Large intestine (tissue), 12 donors: ENCODE results near the gene MXD1. TPM values are rescaled to one million over a fixed set of nuclear protein-coding genes. Genes with fewer than 3 reads are reported as not detected.
A peak's percentile ranks its signal among the peaks of the same experiment; 100 is the strongest.
"Not testable (repeated sequence)": the region's sequence is repeated elsewhere in the genome, so short reads cannot be mapped to it uniquely, and the experiment has no call there.

ENCODE experiments used
- DNase-seq, 2 donors: peaks; one replicate each; pipeline versions ENCODE4 v3.0.0 to v3.0.0-alpha.2; 2013
- H3K27ac ChIP-seq: one replicate; pipeline ENCODE4 v1.5.1; 2013; ENCODE audit warnings: low read length
- H3K27me3 ChIP-seq: 2 replicates; pipeline ENCODE4 v1.6.1; 2013; ENCODE audit warnings: low read length; ENCODE audit not compliant: control insufficient read depth, insufficient read depth
- H3K36me3 ChIP-seq: 2 replicates; pipeline ENCODE4 v1.6.1; 2013; ENCODE audit warnings: low read length; ENCODE audit not compliant: control insufficient read depth, insufficient read depth
- H3K4me1 ChIP-seq: one replicate; pipeline ENCODE4 v1.6.1; 2013; ENCODE audit warnings: low read length; ENCODE audit not compliant: control insufficient read depth, insufficient read depth
- H3K4me3 ChIP-seq: one replicate; pipeline ENCODE4 v1.5.1; 2013; ENCODE audit warnings: low read length
- H3K9me3 ChIP-seq: one replicate; pipeline ENCODE4 v1.6.1; 2013; ENCODE audit warnings: mild to moderate bottlenecking, low read depth, low read length, moderate library complexity; ENCODE audit not compliant: control insufficient read depth
- WGBS: methylation state at CpG from one replicate; pipeline ENCODE4 v1.1.5; 2013; ENCODE audit warnings: low lambda C conversion rate; ENCODE audit not compliant: insufficient coverage; 5-methylcytosine and 5-hydroxymethylcytosine counted together
- long read RNA-seq, 11 donors: transcript quantifications; one replicate each; lab custom pipeline, GENCODE V29; 2026
- polyA plus RNA-seq: library from polyadenylated mRNA; unstranded; fragments of 120-200 nt; gene quantifications from one replicate; pipeline ENCODE4 v1.2.1, GENCODE V29; 2013

Gene MXD1, protein sequence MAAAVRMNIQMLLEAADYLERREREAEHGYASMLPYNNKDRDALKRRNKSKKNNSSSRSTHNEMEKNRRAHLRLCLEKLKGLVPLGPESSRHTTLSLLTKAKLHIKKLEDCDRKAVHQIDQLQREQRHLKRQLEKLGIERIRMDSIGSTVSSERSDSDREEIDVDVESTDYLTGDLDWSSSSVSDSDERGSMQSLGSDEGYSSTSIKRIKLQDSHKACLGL
- 40.4 TPM for polyA plus RNA-seq
- long read RNA-seq, donor 1, full-length matches to known transcripts, result 4 of 4 reads
- long read RNA-seq, donor 1, partial matches to known transcripts, result 0 of 4 reads
- long read RNA-seq, donor 1, other reads (novel, unspliced or antisense), result 0 of 4 reads
- long read RNA-seq, donor 2, full-length matches to known transcripts, result 27 of 45 reads
- long read RNA-seq, donor 2, partial matches to known transcripts, result 18 of 45 reads
- long read RNA-seq, donor 2, other reads (novel, unspliced or antisense), result 0 of 45 reads
- long read RNA-seq, donor 3, result 0 reads
- long read RNA-seq, donor 4, full-length matches to known transcripts, result 1 of 1 reads
- long read RNA-seq, donor 4, partial matches to known transcripts, result 0 of 1 reads
- long read RNA-seq, donor 4, other reads (novel, unspliced or antisense), result 0 of 1 reads
- long read RNA-seq, donor 5, full-length matches to known transcripts, result 6 of 6 reads
- long read RNA-seq, donor 5, partial matches to known transcripts, result 0 of 6 reads
- long read RNA-seq, donor 5, other reads (novel, unspliced or antisense), result 0 of 6 reads
- long read RNA-seq, donor 6, full-length matches to known transcripts, result 29 of 36 reads
- long read RNA-seq, donor 6, partial matches to known transcripts, result 7 of 36 reads
- long read RNA-seq, donor 6, other reads (novel, unspliced or antisense), result 0 of 36 reads
- long read RNA-seq, donor 7, full-length matches to known transcripts, result 4 of 4 reads
- long read RNA-seq, donor 7, partial matches to known transcripts, result 0 of 4 reads
- long read RNA-seq, donor 7, other reads (novel, unspliced or antisense), result 0 of 4 reads
- long read RNA-seq, donor 8, full-length matches to known transcripts, result 42 of 61 reads
- long read RNA-seq, donor 8, partial matches to known transcripts, result 19 of 61 reads
- long read RNA-seq, donor 8, other reads (novel, unspliced or antisense), result 0 of 61 reads
- long read RNA-seq, donor 9, full-length matches to known transcripts, result 16 of 24 reads
- long read RNA-seq, donor 9, partial matches to known transcripts, result 8 of 24 reads
- long read RNA-seq, donor 9, other reads (novel, unspliced or antisense), result 0 of 24 reads
- long read RNA-seq, donor 10, full-length matches to known transcripts, result 27 of 27 reads
- long read RNA-seq, donor 10, partial matches to known transcripts, result 0 of 27 reads
- long read RNA-seq, donor 10, other reads (novel, unspliced or antisense), result 0 of 27 reads
- long read RNA-seq, donor 11, full-length matches to known transcripts, result 6 of 12 reads
- long read RNA-seq, donor 11, partial matches to known transcripts, result 6 of 12 reads
- long read RNA-seq, donor 11, other reads (novel, unspliced or antisense), result 0 of 12 reads

DNA sequence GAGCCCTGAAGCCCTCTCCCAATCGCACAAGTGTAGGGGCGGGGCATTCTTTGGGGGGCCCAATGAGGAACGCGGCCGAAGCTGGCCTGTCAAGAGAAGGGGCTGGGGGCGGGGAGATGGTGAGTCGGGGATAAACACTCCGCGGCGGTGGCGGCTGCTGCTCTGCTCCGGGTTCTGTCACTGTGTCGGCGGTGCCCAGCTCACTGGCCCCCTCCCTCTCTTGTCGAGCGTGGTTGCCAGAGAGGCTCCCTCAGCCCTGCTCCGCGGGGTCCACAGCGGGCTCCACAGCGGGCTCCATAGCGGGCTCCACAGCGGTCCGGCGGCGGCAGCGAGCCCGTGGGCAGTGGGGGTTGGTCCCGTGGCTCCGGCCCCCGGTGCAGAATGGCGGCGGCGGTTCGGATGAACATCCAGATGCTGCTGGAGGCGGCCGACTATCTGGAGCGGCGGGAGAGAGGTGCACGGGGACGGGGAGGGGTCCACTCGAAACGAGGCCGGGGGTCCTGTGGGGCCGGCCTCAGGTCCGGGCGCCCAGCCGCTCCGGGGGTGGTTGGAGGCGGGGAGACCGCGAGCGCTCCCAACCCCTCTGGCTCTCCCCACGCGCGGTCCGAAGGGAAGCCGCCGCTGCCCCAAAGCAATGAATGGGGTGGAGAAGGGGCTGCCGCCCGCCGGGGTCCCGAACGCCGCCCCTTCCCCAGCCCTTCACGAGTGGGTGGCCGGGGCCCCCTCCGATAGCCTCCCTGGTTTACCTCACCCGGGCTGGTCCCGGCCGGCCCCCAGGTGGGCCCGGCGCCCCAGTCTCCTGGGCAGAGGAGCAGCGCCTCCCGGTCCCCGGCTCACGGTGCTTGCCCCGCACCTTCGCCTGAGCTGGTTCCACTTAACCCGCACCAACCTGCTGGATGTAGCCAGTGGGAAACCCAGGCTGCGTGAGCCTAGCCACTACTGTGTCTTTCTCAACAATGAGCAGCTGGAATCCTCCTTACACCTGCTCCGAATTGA, at the start of gene MXD1:
MXD1 (plus strand) TSS at position 160 of the 996 bp plus-strand sequence; CDS start at position 382, 222 bp downstream.
- WGBS, result 0% methylated on average over 1 of the region's 81 CpGs

DNA sequence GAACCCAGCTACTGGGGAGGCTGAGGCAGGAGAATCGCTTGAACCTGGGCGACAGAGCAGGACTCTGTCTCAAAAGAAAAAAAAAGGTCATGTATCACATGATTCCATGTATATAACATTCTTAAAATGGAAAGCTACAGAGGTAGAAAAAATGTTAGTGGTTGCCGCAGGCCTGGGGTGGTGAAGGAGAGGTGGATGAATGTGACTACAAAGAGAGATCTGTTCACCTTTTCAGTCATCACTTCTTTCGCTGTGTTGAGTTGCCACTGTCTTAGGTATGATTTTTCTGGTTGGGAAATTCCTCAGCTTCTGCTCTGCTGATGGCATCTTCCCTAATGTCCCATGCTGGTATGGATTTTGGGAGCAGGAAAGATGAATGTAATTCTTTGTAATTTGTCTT, 26.5 kb upstream of the MXD1 start:
- H3K27ac ChIP-seq, result no peak overlapping the region
- H3K36me3 ChIP-seq, result no peaks in the 10 kb centered on the region
- 100% methylated on average over 1 of the region's 4 CpGs for WGBS
- H3K4me1 ChIP-seq, result no peaks in the 10 kb centered on the region
- DNase-seq, result no peak
- no peaks in the 10 kb centered on the region for H3K9me3 ChIP-seq
- H3K4me3 ChIP-seq, result no peak overlapping the region
- H3K27me3 ChIP-seq, result no peaks in the 10 kb centered on the region

More for the DNA sequence above, at the start of gene MXD1:
- DNase-seq, result peak in 1 of 2 donors; percentile 50
- peak within 1 kb of the TSS; percentile 100 for H3K27ac ChIP-seq
- H3K27me3 ChIP-seq, result no peaks in the 10 kb centered on the region
- peaks cover 23% of the 10 kb centered on the region for H3K36me3 ChIP-seq
- H3K4me1 ChIP-seq, result no peaks in the 10 kb centered on the region
- no peaks in the 10 kb centered on the region for H3K9me3 ChIP-seq
- peak within 1 kb of the TSS; percentile 90 for H3K4me3 ChIP-seq

DNA sequence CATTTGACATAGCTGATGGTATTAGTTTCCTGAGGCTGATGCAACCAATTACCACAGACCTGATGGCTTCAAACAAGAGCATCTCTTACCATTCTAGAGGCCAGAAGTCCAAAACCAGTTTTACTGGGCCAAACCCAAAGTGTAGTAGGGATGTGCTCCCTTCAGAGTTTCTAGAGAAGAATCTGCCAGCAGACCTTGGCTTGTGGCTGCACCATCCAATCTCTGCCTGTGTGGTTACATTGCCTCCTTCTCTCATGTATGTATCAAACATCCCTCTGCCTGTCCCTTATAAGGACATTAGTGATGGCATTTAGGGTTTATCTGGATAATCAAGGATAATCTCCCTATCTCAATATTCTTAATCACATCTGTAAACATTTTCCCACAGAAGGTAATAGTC, 25.6 kb upstream of the MXD1 start:
- Histone ChIP-seq H3K4me1 (no peaks in the 10 kb centered on the region), H3K36me3 (no peaks in the 10 kb centered on the region), H3K4me3 (no peak overlapping the region), H3K27me3 (no peaks in the 10 kb centered on the region), H3K9me3 (no peaks in the 10 kb centered on the region), H3K27ac (no peak overlapping the region)
- no peak for DNase-seq

- Histone ChIP-seq H3K4me1 (no peaks in the 10 kb centered on the region), H3K27me3 (no peaks in the 10 kb centered on the region), H3K27ac (no peak overlapping the region), H3K4me3 (no peak overlapping the region), H3K36me3 (no peaks in the 10 kb centered on the region), H3K9me3 (no peaks in the 10 kb centered on the region)
- whole genome bisulfite sequencing, result no CpG with 5 or more reads among the region's 1 CpG
- DNase-seq, result no peak
Measured at GRCh38 chr2:69890881-69891280, 24.0 kb upstream of the MXD1 start.

GRCh38 chr2:69892838-69893424, 22.0 kb upstream of the MXD1 start:
- not testable (repeated sequence) for H3K9me3 ChIP-seq, DNase-seq, H3K27ac ChIP-seq, H3K27me3 ChIP-seq, H3K4me3 ChIP-seq, H3K4me1 ChIP-seq
- peaks cover 10% of the 10 kb centered on the region for H3K36me3 ChIP-seq
- 93% methylated on average over 3 of the region's 7 CpGs for WGBS

GRCh38 chr2:69893684-69894551, 21.0 kb upstream of the MXD1 start, which contains the start of gene SNRNP27:
Gene SNRNP27, plus strand, starts transcription at chr2:69893956. Its CDS starts 29 bp downstream, at chr2:69893985.
- H3K9me3 ChIP-seq, result no peaks in the 10 kb centered on the region

GRCh38 chr2:69894737-69895136, 20.2 kb upstream of the MXD1 start:
- H3K27me3 ChIP-seq, DNase-seq, H3K27ac ChIP-seq, H3K4me1 ChIP-seq, H3K9me3 ChIP-seq: not testable (repeated sequence)
- H3K36me3 ChIP-seq, result peaks cover 21% of the 10 kb centered on the region
- no CpG with 5 or more reads among the region's 23 CpGs for WGBS
- peak overlapping the region; percentile 85 for H3K4me3 ChIP-seq

More at GRCh38 chr2:69893684-69894551, 21.0 kb upstream of the MXD1 start, which contains the start of gene SNRNP27:
- 6% methylated on average over 3 of the region's 32 CpGs for WGBS
- Histone ChIP-seq H3K4me3 (peak within 1 kb of the TSS; percentile 85), H3K36me3 (peaks cover 16% of the 10 kb centered on the region), H3K4me1 (no peaks in the 10 kb centered on the region), H3K27me3 (no peaks in the 10 kb centered on the region), H3K27ac (peak within 1 kb of the TSS; percentile 45)
- peak; percentile 57 to 82 for DNase-seq

GRCh38 chr2:69902213-69902922, 12.5 kb upstream of the MXD1 start:
- Histone ChIP-seq H3K27ac (no peak overlapping the region), H3K9me3 (peaks cover 4% of the 10 kb centered on the region), H3K36me3 (peaks cover 61% of the 10 kb centered on the region), H3K27me3 (no peaks in the 10 kb centered on the region), H3K4me1 (no peaks in the 10 kb centered on the region), H3K4me3 (no peak overlapping the region)
- 97% methylated on average over 8 of the region's 8 CpGs for WGBS
- no peak for DNase-seq
